ENCODE measurements around the gene PODXL.

The PODXL gene

GRCh38 chr7:131533566-131534561, 22.6 kb downstream of the PODXL start:
- ChIA-PET POLR2A (interaction anchor here (1.0 to 1.6 kb wide), 2 partner anchors 9 to 12 kb away, joined by 3 read pairs; no protein-coding TSS in a partner anchor), CTCF (interaction anchor here (0.6 to 5.7 kb wide), 4 partner anchors 12 to 1674 kb away, joined by 3 to 39 read pairs (median 5); no protein-coding TSS in a partner anchor)
- Histone ChIP-seq H3K27ac (ENCODE audit: extremely low read depth, low read depth, low read length) (no peak overlapping the region), H3K9me3 (ENCODE audit: control insufficient read depth, insufficient read depth, low read depth, low read length) (no peaks in the 10 kb centered on the region), H3K4me1 (ENCODE audit: control insufficient read depth, insufficient read depth, low read length) (no peaks in the 10 kb centered on the region), H3K4me3 (ENCODE audit: low read depth, low read length) (no peak overlapping the region), H3K36me3 (ENCODE audit: control insufficient read depth in 2 of 2, insufficient read depth in 1 of 2, low read length in 2 of 2) (no peaks in the 10 kb centered on the region)
- no peak for TF ChIP-seq ZNF701 (tag by site-specific recombination; IDR thresholded peaks at IDR 0.05)
- no peak for TF ChIP-seq OSR2 (tag by site-specific recombination; IDR thresholded peaks at IDR 0.05)
- TF ChIP-seq OVOL3 (tag by site-specific recombination; IDR thresholded peaks at IDR 0.05): no peak
- no peak for TF ChIP-seq ZNF133 (tag by site-specific recombination; IDR thresholded peaks at IDR 0.05)
- no peak for TF ChIP-seq GLI4 (tag by site-specific recombination; IDR thresholded peaks at IDR 0.05)
- TF ChIP-seq ZNF473 (tag by site-specific recombination; IDR thresholded peaks at IDR 0.05): no peak
- TF ChIP-seq BCL11A (tag by site-specific recombination; IDR thresholded peaks at IDR 0.05; ENCODE audit: low read depth): no peak
- TF ChIP-seq ZSCAN23 (tag by site-specific recombination; IDR thresholded peaks at IDR 0.05): no peak
- no peak for TF ChIP-seq ZNF280C (tag by site-specific recombination; IDR thresholded peaks at IDR 0.05)
- no peak for TF ChIP-seq PRDM10 (tag by site-specific recombination; IDR thresholded peaks at IDR 0.05)
- no peak for TF ChIP-seq MEIS1 (CRISPR knock-in tag; IDR thresholded peaks at IDR 0.05; ENCODE audit: borderline replicate concordance)

GRCh38 chr7:131533151-131533559, 23.3 kb downstream of the PODXL start:
- no peaks in the 10 kb centered on the region for H3K9me3 ChIP-seq (ENCODE audit: control insufficient read depth, insufficient read depth, low read depth, low read length)
- ChIA-PET POLR2A (interaction anchor here (1.0 kb wide), 1 partner anchor 8 kb away, joined by 3 read pairs; no protein-coding TSS in a partner anchor), CTCF (interaction anchor here (5.7 kb wide), 1 partner anchor 13 kb away, joined by 39 read pairs; no protein-coding TSS in a partner anchor)
- TF ChIP-seq ZNF521 (tag by site-specific recombination; IDR thresholded peaks at IDR 0.05): no peak
- no peaks in the 10 kb centered on the region for H3K4me1 ChIP-seq (ENCODE audit: control insufficient read depth, insufficient read depth, low read length)
- no peaks in the 10 kb centered on the region for H3K36me3 ChIP-seq (ENCODE audit: control insufficient read depth in 2 of 2, insufficient read depth in 1 of 2, low read length in 2 of 2)
- no peak overlapping the region for H3K4me3 ChIP-seq (ENCODE audit: low read depth, low read length)
- H3K27ac ChIP-seq (ENCODE audit: extremely low read depth, low read depth, low read length): no peak overlapping the region

GRCh38 chr7:131532570-131533091, 23.8 kb downstream of the PODXL start:
- Histone ChIP-seq H3K4me3 (ENCODE audit: low read depth, low read length) (no peak overlapping the region), H3K36me3 (ENCODE audit: control insufficient read depth in 2 of 2, insufficient read depth in 1 of 2, low read length in 2 of 2) (no peaks in the 10 kb centered on the region), H3K27ac (ENCODE audit: extremely low read depth, low read depth, low read length) (no peak overlapping the region), H3K4me1 (ENCODE audit: control insufficient read depth, insufficient read depth, low read length) (no peaks in the 10 kb centered on the region), H3K9me3 (ENCODE audit: control insufficient read depth, insufficient read depth, low read depth, low read length) (no peaks in the 10 kb centered on the region)
- CTCF ChIA-PET: no interaction called here
- POLR2A ChIA-PET: interaction anchor here (0.6 kb wide), 2 partner anchors 30 to 100 kb away, joined by 8 to 10 read pairs; no protein-coding TSS in a partner anchor
- TF ChIP-seq ZNF157 (tag by site-specific recombination; IDR thresholded peaks at IDR 0.05) (no peak), ZNF398 (tag by site-specific recombination; IDR thresholded peaks at IDR 0.05) (no peak), FEZF1 (tag by site-specific recombination; IDR thresholded peaks at IDR 0.05) (no peak), EGR2 (tag by site-specific recombination; IDR thresholded peaks at IDR 0.05; ENCODE audit: low read depth) (no peak), ZNF18 (tag by site-specific recombination; IDR thresholded peaks at IDR 0.05) (no peak), WT1 (tag by site-specific recombination; IDR thresholded peaks at IDR 0.05) (no peak)
